Measurements from ENCODE around the gene ASPG.

Gene ASPG

DNA sequence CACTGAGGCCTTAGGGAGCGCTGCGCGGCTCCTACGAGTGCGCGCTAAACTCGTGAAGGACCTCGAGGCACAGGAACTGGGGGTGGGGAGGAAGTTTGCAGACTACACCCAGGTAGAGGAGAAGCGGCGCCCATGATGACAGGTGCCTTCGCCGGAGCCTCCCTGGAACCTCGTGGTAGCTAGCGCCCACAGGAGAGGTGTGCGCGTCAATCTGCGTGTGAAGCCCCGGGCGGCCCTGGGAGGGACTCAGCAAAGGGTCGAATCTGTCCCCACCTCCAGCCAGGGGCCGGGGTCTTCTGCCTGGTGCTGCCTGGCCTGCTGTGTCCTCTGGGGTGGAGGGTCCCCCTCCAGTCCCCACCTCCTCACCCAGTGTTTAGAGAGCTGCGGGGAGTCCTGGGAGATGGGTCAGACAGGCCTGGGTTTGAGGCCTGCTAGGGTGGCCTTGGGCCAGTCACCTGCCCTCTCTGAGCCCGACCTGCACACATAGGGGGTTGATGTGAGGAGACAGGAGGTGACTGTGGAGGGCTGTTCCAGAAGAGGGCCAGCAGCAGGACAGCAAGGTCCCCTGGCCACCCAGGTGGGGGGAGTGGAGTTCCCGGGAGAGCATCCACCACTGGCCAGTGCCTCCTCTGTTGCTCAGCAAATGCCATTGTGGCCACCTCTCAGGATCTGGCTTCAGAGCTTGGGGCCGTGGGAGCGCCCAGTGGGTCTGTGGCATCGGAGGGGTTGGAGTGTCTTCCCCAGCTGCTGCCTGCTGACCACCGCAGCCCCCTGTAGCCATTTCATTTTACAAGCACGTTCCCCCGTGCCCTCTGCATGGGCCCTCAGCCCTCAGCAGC, 32.7 kb downstream of the ASPG start:
- DNase-seq: no peak

DNA sequence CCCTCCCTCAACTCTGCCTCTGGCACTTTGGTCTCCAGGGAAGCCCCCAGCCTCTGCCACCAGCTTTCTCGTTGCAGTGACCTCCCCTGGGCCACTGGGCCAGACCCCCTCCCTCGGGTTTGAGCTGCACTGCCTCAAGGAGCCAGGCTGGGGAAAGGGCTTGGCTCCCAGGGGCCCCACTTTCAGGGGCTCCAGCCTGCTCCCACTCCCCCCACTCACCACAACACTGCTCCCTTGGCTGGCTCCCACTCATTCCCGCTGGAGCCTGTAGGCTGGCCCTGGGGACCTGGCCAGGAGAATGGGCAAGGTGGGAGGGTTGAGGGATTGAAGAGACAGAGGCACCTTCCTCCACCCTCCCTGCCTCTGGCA, 33.6 kb downstream of the ASPG start:
- no peak for DNase-seq

DNA sequence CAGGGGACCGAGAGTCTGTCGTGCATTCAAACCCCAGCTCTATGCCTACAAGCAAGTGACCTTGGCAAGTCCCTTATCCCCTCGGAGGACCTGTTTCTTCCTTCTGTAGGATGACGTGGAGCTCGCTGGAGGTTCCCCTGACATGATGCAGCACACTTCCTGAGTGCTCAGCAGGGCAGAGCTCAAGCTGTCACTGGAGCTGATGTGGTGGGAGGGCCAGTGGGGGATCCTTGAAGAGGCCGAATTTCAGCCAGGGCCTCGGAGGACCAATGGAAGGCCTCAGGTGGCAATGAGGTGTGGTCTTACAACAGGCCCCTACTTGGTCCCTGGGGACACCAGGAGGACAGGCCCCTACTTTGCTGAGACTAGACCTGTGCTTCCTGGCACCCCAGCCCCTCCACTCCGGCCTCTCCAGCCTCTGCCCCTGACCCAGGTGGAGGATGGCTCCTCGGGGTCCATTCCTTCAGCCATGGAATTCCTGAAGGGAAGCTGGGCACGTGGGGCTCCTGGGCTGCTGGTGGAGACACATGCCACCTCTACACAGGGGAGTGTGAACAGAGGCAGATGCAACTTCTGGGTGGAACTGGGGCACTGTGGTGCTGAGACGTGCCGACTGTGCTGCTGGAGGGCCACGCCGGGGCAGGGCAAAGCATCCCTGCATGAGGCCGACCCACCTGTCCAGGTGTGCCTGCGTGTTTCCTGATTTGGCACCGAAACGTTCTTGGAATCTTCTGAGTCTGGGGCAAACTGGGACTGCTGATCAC, 34.2 kb downstream of the ASPG start:
- no peak for DNase-seq

DNA sequence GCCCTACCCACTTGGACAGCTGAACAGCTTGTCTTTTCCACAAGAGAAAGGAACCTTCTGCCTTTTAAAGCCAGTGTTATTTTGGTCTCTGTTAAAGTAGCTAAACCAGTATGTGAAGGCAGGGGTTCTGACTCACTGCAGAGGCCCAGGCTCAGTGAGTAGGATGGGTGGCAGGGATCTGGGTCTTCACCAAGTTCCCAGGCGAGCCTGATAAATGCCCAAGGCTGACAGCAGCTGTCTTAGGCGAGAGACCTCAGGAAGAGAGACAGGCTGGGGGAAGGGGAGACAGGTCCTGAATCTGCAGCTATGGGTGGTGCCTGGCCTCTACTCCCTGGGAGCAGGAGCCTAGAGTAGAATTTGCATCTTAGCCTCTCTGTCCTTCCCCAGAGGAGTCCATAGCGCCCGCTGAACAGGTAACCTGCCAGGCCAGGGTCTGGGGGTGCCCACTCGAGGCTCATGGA, 34.8 kb downstream of the ASPG start:
- no peak for DNase-seq

DNA sequence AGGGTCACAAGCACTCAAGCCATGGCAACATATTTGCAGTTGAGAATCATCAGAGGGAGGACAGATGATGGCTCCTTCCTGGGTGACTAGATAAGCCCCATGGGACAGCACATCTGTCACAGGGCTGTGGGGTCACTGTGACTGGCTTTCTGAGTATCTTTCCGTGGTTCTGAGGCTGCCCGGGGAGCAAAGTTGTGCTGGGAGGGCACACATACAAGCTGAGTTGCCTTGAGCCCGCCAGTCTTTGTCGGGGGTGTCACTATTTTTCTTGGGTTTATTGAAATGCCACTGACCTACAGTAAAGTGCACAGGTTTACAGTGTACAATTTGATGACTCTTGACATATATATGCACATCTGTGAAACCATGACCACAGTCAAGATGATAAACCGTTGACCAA, 35.6 kb downstream of the ASPG start:
- no peak for DNase-seq

DNA sequence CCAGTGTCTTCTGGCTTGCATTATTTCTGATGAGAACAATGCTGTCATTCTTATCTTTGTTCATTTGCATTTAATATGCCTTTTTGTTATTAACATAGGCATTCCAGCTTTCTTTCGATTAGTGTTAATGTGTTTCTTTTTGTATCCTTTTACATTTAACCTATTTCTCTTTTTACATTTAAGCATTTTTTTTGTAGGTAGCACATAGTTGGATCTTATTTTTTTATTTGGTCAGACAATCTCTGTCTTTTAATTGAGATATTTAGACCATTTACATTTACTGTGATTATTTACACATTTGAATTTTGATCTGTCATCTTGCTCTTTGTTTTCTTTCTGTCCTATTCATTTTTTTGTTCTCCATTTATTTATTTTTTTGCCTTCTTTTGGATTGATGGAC, 38.4 kb downstream of the ASPG start:
- no peak for DNase-seq

DNA sequence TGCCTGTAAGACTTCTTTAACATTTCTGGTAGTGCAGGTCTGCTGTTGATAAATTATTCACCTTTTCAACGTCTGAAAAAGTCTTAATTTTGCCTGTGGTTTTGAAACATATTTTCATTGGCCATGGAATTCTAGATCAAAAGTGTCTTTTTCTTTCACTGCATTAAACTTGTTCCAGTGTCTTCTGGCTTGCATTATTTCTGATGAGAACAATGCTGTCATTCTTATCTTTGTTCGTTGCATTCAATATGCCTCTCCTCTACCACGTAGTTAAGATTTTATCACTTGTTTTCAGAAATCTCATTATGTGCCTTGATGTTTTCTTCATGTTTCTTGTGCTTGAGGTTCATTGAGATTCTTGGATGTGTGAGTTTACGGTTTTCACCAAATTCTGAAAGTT, 39.5 kb downstream of the ASPG start:
- no peak for DNase-seq

DNA sequence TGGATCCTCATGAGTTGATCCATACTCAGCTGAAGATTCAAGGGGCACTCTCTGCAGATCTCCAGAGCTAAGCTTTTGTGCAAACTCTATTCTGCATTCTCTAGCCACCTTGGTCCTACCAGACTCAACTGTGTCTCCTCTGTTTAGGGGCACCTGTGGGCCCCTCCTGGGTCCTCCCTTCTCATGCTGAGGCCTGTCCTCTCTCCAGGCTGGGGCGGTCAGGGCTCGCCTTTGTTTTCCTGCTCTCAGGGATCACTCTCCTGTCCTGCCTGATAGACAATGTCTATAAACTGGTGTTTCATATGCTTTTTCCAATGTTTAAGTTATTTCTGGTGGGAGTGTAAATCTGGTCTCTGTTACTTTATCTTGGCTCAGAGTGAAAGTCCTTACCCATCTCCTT, 41.3 kb downstream of the ASPG start:
- no peak for DNase-seq

DNA sequence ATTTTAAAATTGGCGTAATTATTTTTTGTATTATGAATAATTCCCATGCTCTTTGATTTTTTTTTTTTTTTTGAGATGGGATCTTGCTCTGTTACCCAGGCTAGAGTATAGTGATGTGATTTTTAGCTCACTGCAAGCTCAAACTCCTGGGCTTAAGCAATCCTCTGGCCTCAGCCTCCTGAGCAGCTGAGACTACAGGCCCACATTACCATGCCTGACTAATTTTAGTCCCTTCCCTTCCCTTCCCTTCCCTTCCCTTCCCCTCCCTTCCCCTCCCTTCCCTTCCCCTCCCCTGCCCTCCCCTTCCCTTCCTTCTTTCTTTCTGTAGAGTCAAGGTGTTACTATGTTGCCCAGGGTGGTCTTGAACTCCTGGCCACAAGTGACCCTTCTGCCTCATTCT, 43.5 kb downstream of the ASPG start:
- no peak for DNase-seq

DNA sequence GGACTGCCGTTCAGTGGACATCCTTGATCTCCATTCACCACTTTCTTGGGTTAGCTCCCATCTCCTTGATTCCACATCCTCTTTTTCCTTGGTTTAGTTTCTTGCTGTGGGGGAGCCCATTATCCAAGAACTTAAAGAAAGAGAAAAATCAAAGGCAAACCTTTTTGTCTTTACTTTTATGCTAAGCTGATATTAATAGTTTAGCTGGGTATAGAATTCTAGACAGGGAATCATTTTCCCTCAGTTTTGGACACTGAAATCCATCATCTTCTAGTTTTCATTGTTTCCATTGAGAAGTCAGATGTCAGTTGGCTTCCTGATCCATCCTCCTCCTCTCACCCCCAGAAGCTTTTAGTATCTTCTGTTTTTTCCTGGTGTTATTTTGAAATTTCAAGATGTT, 44.1 kb downstream of the ASPG start:
- no peak for DNase-seq

DNA sequence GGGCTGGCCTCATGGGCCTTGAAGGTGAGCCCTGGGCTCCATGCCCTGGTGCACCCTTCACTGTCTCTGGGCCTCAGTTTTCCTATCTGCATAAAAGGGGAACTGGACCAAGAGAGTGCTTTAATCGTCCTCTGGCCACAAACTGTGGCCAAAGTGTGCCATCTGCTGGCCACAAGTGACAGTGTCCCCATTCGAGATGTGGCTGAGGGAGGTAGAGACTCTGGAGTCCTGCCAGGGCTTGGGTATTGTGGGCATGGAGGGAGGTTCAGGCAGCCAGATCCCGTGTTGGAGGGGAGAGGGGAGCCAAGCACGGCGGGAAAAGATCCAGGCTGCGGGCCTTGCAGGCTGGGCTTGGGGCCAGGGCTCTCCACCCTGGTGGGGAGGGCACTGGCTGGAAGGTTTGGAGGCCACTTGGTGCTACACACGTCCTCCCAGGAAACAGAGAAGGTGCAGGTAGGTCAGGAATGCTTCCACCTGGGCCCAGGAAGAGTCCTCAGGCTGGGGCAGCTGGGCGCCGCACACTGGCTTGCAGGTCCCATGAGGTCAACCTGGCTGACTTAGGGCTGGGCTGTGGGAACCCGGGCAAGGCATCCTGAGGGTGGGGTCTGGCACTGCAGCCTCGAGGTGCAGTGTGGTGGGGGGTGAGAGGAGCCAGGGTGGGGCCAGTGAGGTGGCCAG, 45.6 kb downstream of the ASPG start:
- peak; percentile 33 to 45 for DNase-seq

DNA sequence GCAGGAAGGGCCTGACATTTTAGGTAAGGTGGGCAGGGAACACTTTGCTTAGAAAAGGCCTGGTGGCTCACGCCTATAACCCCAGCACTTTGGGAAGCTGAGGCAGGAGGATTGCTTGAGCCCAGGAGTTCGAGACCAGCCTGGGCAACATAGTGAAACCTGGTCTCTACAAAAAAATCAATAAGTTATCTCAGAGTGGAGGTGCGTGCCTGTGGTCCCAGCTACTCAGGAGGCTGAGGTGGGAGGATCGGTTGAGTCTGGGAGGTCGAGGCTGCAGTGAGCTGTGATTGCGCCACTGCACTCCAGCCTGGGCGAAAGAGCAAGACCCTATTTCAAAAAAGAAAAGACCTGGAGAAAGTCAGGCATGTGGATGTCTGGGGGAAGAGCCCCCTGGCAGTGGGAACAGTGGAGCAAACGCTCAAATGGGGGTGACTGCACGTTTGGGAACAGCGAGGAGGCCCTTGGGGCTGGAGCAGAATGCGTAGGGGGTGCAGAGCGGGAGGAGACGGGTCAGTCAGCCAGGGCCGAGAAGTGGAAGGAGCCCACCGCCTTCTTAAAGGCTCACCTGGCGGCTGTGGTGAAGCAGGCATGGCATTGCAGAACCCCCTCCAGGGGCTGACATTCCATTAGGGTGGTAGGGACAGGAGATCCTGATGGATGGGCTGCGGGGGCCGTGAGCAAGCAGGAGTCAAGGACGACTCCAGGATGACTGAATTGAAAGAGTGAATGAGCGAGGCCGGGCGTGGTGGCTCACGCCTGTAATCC, 46.6 kb downstream of the ASPG start:
- no peak for DNase-seq

DNA sequence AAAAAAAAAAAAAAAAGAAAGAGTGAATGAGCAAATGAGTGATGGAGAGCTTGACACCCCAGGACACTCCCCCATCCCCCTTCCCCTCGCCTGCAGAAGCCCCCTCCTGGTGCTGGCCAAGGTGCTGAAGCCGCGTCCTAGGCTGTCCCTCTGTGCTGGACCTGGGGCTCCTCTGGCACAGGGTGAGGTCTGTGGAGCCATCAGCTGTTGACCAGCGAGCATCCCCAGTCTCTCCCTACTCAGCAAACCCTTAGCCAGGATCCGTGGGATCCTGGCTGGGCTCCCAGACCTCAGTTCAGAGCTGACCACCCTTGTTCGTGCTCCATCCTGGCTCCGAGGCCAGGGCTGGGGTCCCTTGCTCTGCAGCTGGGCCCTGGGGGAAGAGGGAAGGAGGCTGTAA, 47.5 kb downstream of the ASPG start:
- DNase-seq: no peak

DNA sequence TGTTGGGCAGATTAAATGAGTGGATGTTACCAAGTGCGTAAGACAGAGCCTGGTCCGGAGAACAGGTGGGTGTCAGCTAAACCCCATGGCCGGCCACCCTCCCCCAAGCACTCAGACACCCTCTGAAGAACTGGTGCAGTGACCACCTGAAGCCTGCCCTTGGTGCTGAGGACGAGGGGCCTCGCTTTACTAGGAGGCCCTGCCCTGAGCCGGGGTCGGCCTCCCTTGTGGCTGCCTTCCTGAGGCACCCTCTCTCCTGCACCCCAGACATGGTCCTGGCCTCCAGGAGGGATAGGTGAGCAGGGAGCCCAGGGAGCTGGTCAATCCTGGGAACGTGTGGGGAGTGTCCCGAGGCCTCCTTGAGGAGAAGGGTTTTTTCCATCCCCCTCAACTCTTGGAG, 48.0 kb downstream of the ASPG start:
- no peak for DNase-seq

DNA sequence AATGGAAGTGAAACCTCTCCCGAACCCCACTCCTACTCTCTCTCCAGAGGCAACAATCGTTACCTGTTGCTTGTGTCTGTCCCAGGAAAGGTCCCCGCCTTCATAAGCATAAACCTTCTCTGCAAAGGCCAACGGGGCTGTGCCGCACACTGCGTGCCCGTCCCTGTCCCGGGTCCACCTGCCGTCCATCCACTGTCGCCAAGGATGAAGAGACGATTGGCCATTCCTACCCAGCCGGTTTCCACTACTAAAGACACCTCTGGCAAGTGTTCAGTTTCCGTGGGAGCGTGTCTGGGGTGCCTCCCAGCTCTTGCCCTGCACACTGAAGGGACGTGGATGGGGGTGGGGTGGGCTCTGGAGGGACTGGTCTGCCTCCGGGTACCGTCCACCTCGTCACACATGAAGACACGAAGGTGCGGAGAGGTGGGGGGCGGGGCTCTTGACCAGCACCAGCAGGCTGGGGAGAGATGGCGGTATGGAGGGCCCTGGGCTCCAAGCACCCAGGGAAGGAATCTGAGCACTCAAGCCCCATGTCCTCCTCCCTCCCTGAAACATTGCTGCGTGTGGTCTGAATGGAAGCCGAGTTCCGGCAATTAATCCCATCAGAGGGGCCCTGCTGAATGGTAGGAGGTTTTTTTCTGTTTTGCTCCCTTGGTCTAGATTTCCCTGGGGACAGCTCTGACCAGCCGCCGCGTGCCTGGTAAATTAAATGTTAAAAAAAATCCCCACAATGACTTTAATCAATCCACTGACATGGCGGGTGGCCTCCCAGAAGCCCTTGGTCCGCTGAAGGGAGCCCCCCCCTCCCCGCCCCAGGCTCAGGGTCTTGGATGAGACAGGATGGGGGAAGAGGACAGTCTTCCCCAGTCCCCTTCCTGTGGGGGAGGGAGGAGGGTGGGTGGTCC, 48.8 kb downstream of the ASPG start:
- DNase-seq: no peak

DNA sequence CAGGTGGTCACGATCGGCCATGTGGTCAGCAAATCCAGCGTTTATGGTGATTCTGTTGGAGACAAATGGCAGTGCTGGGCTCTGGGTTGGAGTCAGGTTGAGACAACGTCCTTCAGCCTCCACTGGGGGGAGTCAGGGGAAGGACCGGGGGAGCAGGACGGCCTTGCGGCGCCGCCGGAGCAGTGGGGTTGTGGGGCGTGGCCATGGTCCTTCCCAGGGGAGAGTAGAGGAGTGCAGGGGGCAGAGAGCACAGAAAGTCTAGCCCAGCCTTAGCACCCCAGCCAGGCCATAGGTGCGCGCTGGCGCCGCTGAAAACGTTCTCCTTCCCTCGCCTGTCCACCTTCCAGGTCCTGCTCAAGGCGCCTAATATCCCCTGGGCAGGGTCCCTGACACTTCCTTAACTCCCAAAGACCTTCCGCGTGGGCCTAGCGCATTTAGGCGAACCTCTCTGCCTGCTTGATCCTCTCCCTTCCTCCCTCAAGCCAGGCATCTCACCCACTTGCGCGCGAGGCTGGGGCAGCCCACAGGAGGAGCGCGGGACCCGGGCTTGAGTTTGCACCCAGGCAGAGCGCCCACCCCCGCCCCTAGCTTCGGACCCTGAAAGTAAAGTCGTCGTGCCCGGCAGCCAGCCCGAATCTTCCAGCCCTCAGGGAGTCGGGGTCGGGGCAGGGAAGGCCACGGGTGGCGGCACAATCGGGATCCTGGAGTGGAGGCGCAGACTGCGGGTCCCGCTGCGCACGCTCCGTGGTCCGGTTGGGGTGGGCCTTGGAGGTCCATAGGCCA, 49.8 kb downstream of the ASPG start:
- DNase-seq: no peak

DNA sequence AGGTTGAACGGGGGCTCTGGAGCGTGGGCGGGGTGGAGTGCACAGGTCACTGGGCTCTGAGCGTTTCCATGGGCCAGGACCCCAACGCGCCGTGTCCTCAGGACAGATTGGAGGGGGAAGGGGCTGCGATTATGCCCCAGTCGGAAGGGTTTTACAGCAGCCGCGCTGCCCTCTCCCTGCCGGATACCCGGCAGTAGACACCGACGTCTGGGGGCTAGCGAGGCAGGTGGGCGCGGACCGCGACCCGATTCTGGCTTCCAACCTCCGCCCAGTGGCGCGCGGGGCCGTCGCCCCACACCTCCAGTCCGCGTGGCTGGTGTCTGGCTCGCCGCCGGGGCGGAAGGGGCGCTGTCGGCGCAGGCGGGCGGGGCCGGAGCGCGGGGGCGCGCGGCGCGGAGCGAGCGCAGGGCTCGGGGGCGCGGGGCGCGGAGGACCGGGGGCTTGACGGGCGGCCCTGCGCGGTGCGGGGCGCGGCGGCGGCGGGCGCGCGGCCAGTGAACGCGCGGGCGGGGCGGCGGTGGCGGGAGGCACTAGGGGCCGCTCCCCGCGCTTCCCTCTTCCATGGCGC, 50.5 kb downstream of the ASPG start:
- no peak for DNase-seq

DNA sequence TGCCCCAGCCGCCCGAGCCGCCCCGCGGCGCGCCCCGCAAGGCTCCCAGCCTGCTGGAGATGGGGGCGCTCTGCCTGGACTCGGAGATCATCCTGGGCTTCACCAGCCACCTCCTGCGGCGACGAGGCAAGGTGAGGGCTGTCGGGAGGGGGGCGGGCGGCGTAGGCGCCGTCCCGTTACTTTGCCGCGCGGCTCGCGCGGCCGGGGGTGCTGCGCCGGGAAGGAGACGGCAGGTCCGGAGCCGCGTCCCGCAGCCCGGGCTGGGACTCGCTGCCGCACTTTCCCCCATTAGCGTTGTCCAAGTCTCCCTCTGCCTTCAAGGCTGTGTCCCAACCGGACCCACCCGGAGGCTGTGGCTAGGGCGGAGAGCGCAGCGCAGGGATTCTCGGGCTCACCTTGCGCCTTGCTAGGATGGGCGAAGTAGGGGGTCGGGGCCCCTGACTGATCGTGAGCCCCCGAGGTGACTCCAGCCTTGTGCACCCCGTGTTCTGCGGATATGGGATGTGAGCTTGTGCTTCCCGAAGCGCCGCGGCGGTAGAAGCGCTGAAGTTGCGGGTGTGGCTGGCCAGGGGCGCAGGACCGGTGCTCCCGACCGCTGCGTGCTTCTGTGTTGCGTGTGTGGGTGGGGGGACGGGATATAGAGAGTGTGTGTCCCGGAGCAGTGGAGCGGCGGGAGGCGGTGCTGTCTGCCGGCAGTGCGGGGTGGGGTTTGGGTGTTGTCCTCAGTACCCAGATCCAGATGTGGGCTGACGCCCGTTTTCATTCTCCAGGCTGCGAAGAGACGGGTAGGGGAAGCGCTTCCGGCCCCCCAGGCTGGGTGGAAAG, 51.2 kb downstream of the ASPG start:
- DNase-seq: no peak

DNA sequence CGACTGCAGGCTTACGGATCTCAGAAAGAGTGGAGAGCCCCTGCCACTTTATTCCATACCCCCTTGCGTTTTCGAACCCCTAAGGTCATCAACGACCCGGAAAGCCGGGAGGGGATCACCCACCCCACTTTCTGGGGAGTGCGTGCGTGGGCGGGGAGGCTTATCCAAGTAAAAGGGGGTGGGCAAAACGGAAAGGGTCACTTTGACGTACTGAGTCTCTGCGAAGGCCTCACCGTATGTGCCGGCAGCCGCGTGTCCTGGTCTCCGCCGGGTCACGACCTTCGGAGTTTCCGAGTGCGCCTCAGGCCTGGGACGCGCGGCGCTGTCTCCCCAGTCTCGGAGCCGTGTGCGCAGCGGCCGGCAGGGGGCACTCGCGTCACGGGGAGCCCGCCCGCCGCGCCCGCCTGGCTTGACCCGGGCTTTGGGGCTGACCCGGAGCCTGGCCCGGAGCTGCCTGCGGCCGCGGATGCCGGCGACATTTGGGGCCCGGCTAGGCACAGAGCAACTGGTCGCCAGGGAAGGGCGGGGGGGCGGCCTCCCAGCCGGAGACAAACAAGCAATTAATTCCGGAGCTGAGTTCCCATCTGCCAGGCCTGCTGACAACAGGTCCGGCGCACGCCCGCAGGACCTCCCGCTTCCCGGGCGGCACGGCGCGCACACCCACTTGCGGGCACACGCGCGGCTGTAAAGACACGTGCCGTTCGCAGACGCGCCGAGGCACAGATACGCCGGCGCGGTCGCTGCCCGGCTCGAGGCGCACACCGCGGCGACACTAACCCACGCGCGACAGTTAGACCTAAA, 52.0 kb downstream of the ASPG start:
- DNase-seq: peak; percentile 4 to 9
